HEK293T (cell line): Measurements from ENCODE around the gene SYT12.

ENCODE experiments used
- BHLHE40 ChIP-seq: fragments of 450-650 bp; IDR thresholded peaks from 2 replicates; pipeline ENCODE4 v1.6.1; 2016; ENCODE audit warnings: mild to moderate bottlenecking, moderate library complexity, borderline replicate concordance
- ELF4 ChIP-seq: fragments of 450-650 bp; IDR thresholded peaks from 2 replicates; pipeline ENCODE4 v1.6.1; 2017; ENCODE audit warnings: antibody characterized with exemption
- FOXM1 ChIP-seq: fragments of 450-650 bp; IDR thresholded peaks from 2 replicates; pipeline ENCODE4 v1.6.1; 2017; ENCODE audit warnings: mild to moderate bottlenecking, borderline replicate concordance
- L3MBTL2 ChIP-seq: fragments of 450-650 bp; conservative IDR thresholded peaks from 2 replicates; pipeline ENCODE4 v1.6.1; 2016; ENCODE audit warnings: mild to moderate bottlenecking
- SP1 ChIP-seq: fragments of 450-650 bp; IDR thresholded peaks from 2 replicates; pipeline ENCODE4 v1.6.1; 2017
- SUZ12 ChIP-seq: fragments of 450-650 bp; IDR thresholded peaks from 2 replicates; pipeline ENCODE4 v1.6.1; 2016; ENCODE audit warnings: mild to moderate bottlenecking

DNA sequence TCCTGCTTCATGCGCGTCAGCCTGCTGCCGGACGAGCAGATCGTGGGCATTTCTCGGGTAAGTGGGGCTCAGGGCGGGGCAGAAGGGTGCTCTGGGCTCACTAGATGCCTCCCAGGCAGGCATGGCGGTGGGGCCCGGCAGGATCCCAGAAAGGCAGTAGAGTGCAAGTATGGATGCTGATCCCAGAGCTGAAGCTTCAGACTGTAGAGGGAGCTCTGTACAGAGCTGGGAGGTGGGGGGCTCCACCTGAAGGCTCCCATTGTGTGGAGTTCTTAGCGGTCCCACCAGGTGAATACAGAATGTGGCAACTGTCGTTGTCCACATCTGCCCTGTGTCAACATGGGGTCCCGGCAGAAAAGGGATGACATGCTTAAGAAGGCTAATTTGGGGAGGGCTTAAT, 17.2 kb downstream of the SYT12 start:
- TF ChIP-seq FOXM1 (no peak), SUZ12 (no peak), ELF4 (no peak), BHLHE40 (no peak), SP1 (no peak), L3MBTL2 (no peak)
